GM18508 (cell line): ENCODE data around the gene ALG1L2.
"Not testable (repeated sequence)": the region's sequence is repeated elsewhere in the genome, so short reads cannot be mapped to it uniquely, and the experiment has no call there.

ENCODE experiments used
- ATAC-seq: cut with Tn5 transposase; IDR thresholded peaks from one replicate; pipeline ENCODE4 v1.9.1; 2021; ENCODE audit warnings: moderate number of reproducible peaks; ENCODE audit not compliant: insufficient read depth, unreplicated experiment

Gene ALG1L2

DNA sequence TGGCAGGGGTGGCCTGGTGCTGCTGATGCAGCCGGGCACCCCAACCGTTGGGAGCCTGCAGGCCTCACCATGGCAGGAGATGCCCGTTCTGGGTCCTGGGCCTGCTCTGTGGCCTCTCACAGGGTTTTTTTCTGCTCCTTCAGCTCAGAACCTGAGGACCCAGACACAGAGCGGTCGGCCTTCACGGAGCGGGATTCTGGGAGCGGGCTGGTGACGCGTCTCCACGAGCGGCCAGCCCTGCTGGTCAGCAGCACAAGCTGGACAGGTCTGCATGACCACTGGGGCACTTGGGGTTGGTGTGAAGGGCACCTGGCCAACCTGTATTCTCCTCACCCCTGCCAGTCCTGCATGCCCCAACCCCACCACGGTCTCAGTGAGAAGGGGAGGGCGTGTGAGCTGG is 10.3 kb downstream of the ALG1L2 start:
- ATAC-seq, result no peak

DNA sequence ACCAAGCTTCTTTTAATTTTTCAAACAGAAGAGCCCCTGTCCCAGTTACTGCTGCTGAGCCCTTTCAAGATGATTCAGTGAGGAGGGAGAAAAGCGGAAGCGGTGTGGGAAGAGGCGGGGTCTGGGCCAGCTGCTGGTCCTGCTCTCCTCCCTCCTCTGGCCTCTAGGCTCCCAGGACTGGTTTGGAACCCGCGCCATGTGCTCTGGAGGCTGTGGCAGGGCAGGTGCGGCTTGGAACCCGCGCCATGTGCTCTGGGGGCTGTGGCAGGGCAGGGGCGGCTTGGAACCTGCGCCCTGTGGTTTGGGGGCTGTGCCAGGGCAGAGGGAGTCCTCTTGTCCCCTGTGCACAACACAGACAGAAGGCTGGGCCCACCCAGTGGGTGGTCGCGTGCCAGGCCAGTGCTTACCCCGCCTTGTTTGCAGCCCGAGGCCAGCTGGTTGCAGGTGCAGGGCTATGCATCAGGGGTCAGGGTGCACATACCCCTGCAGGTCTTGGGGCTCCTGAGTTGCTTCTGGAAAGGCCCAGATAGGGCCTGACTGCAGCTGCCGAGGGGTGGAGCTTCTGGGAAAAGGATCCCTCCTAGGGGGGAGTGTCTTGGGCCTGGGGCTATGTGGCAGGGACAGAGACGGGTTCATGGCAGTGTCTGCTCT is 12.2 kb downstream of the ALG1L2 start:
- ATAC-seq, result no peak

DNA sequence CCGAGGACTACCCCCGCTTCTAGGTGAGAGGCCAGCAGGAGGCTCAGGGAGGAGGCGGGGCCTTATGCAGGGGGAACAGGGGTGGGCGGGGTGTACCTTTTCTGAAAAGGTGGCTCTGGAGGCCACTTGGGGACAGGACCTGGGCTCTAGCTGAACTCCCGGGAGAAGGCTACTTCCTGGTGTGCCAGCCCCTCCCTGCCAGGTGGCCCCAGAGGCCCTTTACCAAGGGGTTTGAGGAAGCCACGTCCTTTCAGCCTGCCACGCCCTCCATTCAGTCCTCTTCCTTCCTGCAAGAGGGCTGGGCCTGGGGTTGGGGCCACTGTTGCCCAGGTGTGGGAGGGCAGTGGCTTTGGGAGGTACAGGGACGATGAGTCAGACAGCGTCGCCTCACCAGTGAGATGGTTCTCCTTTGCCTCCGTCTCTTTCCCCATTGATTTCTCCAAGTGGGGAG is 12.9 kb downstream of the ALG1L2 start:
- not testable (repeated sequence) for ATAC-seq

DNA sequence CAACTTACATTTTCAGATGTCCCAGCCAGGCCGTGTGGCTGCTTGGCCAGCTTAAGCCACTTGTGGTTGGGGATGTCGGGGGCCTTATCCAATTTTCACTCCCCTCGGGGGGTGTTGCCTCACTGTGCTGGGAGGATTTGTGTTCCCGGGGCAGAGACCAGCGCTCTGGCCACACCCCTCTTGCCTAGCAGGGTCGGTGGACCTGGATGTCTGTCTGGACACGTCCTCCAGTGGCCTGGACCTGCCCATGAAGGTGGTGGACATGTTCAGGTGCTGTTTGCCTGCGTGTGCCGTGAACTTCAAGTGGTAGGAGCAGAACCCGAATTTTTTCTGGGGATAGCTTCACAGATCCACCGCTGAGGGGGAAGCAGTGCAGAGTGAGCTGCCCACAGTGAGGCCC is 14.2 kb downstream of the ALG1L2 start:
- not testable (repeated sequence) for ATAC-seq

DNA sequence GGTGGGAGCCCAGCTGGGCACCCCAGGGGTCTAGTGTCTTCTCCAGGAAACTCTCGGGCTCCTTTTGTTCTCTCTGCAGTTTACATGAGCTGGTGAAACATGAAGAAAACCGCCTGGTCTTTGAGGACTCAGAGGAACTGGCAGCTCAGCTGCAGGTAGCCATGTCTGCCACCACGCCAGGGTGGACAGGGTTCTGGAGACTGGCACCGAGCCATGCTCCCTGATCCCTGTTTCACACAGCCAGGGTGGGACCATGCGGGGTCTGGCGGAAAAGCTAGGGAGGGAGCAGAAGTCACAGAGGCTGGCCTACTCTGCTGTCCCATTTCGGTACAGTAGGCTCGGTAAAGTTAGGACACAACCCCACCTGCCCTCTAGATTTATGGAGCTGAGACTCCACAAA is 15.5 kb downstream of the ALG1L2 start:
- not testable (repeated sequence) for ATAC-seq

DNA sequence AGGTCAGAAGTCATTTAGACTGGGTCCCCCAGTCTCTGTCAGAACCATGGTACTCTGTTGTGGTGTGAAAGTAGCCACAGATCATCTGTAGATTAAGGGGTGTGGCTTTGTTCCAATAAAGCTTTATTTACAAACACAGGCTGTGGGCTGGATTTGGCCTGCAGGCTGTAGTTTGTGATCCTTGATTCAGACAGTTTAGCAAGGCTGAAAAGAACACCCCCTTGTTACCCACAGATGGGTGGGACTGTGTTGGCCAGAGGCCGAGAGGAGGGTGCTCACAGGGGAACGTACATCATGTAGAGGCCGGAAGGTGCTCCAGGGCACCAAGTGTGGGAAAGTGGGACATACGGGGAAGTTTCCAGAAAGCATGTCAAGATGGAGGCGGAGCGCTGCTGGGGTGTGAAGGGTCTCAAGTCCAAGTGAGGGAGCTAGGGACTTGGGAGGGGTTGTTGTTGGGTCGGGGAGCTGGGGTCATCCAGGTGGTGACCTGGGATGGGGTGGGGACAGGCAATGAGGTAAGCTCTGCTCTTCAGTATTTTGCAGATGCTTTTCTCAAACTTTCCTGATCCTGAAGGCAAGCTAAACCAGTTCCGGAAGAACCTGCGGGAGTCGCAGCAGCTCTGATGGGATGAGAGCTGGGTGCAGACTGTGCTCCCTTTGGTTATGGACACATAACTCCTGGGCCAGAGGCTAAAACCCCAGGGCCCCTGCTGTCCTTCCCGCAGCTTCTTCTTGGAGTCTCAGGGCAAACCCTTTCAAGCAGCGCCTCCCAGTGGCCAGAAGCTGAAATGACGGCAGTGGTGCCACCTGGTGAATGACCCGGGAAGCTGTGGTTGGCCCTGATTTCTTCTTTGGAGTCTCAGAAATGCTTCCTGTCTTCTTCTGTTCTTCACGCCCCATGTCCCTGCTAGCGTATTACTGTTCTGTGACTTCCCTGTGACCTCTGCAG is 16.3 kb downstream of the ALG1L2 start:
- ATAC-seq, result not testable (repeated sequence)

DNA sequence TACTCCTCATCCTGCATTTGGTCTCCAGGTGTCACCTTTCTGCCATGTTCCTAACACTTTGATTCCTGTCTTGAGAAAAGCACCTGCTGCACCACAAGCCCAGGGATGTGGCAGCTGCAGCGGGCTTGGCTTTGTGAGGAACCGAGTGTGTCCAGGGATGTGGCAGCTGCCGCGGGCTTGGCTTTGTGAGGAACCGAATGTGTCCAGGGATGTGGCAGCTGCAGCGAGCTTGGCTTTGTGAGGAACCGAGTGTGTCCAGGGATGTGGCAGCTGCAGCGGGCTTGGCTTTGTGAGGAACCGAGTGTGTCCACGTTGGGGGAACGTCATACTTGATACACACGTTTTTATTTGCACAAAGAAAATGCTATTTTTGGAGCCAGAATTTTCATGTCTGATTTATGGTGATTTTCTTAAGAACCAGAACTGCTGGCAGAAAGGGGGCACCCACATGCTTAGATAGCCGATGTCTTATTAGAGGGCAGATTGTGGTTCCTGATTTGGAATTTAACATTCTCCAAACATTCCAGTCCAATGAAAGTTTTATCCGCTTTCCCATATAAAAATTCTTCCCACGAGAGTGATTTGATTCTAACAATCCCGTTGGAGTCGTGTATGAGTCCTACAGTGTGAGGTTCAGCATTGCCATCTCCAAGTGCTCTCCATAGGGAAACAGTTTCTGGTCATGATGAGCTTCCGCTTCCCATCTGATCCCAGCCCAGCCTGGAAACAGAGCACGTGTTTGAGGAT is 17.2 kb downstream of the ALG1L2 start:
- not testable (repeated sequence) for ATAC-seq

DNA sequence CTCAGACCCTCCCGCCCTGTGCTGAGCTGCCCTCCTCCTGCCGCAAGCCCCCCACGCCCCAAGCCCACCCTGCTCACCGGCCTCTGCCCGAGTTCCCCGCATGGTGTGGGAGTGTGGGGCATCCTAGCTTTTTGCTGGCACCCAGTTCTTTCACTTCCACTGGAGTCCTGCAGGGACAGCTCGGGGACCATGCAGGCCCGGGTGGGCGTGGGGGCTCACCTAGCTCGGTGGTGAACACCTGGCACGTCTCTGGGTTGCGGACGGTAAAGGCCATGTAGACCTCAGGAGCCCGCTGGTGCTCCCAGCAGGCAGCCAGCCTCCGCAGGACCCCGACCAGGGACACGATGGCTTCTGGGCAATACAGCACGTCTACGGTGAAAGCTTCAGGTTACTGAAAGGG is 20.9 kb downstream of the ALG1L2 start:
- not testable (repeated sequence) for ATAC-seq

DNA sequence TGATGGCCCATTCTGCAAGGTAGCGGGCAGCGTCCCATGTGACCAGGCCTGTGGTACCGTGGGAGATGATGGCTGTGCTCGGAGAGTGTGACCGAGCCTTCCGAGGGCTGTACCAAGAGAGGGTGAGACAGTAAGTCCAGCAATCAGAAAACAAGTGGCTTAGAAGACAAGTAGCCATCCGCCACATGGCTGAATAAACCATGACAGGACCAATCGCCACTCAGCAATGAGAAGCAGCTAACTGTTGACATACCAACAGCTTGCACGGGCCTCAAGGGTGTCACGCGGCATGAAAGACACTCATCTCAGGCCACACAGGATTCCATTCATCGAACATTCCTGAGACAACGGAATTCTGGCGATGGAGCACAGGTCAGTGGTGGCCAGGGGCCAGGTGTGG is 22.6 kb downstream of the ALG1L2 start:
- ATAC-seq, result not testable (repeated sequence)

DNA sequence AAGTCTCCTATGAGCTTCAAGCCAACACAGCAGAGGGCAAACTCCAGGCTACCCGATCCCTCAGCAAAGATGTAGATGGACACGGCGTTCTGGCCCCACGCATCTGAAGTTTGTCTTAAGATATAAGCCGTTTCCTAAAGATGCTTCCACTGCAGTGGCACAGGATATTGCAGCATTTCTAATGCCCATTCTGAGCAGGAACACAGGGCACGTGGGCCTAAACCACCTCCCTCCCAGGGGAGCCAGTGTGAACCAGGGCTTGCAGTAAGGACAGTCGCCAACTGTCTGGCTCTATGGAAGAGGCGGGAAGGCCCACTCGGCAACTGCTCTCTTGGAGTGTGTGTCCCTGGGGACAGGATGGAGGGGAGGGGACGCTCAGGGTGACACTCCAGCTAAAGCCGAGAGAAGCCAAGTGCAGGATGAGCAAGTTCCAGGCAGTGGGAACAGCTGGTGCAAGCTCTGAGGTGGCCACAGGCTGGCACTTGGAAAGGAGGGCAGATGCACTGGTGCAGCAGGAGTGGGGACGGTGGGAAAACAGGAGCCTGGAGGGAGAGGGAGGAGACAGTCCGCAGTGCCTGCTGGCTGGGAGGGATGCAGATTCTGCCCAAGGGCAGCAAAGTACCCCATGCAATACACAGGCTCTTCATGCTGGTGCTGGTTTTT is 25.8 kb downstream of the ALG1L2 start:
- not testable (repeated sequence) for ATAC-seq

DNA sequence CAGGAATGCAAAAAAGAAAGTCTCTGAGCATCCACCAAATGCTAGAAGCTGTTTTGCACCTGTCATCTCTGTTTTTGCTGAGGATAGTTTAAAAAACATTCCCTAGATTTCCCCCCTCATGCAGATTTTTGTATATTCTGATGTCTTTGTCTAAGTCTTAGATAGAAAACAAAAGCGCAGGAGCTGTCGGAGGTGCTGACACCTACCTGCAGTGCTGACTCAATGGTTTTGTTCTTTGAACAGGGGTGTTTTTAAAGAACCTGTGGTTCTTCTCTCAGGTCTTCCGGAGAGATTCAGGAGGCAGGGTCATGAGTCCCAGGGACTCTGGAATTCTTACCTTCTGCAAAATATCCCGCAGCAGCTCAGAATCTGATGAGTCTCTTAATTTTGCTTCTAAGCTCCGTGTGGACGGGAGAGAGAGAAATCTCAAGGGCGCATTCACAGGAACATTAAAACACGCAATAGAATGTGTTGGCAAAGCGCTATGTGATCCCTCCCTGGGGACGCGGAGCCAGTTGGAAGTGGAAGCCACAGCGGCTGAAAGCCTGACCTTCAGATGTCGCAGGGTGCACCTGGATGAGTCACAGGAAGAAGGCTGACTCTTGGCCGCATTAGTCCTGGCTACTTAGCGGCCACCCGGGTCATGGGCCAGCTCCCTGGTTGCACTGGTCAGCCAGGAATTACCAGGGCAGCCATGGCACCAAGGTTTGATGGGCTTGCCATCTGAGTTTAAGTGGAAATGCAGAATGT is 27.4 kb downstream of the ALG1L2 start:
- ATAC-seq, result not testable (repeated sequence)

DNA sequence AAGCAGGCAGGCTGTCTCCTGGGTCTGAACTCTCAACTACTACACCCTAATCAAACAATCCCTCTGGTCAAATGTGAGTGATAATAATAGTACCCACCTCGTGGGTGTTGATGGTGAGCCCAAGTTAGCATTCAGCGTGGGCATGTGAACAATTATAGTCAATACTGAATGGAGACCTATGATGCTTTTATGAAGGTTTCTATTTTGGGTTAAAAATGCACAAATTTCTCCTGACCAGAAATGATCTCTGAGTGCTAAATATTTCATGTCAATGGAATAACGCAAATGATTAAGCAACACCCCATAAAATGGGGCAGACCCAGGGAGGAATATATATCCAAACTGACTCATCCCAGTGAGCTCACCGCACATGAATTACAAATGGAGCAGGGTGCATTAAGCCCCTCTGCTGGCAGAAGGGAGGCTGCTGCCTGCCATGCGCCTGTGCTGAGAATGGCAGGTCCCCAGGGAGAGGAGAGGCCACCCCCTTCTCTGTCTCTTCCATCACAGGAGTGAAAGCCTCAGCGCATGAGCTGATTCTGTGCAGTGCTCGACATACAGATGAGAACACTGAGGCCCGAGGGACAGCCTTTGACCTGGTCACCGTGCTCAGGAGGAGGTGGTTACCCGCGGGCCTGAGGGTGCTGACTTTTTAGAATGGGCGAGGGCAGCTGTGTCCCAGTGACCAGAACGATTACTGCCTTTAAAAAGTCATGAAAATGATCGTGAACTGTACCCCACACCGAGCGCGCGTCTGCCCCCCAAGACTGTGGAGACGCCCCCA is 28.9 kb downstream of the ALG1L2 start:
- ATAC-seq, result not testable (repeated sequence)

DNA sequence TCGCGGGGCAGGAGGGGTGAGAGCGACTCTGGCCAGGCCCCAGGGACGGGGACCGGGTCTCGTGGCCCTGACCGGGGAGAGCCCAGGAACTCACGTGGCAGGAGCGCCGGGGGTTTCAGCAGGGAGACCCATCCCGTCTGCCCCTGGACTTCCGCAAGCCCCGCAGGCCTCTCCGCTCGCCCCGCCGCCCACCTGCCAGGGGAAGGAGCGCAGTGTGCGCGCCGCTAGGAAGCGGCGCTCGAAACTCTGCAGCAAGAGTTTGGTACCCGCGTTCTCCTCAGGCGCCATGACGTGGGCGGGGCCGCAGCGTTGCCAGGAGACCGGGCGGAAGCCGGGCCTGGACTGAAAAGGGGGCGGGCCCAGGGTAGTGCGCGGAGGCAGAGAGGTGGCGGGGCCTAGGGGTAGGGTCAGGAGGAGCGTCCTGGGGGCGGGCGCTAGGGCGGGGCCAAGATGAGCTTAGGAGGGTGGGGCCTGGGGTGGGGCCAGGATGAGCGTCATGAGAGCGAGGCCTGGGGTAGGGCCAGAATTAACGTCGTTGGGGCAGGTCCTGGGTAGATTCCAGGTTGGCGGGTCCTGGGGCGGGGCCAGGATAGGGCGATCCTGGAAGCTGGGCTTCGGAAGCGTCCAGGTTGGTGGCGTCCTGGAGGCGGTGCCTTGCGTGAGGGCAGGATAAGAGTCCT is 29.7 kb downstream of the ALG1L2 start:
- ATAC-seq, result peak; percentile 75

DNA sequence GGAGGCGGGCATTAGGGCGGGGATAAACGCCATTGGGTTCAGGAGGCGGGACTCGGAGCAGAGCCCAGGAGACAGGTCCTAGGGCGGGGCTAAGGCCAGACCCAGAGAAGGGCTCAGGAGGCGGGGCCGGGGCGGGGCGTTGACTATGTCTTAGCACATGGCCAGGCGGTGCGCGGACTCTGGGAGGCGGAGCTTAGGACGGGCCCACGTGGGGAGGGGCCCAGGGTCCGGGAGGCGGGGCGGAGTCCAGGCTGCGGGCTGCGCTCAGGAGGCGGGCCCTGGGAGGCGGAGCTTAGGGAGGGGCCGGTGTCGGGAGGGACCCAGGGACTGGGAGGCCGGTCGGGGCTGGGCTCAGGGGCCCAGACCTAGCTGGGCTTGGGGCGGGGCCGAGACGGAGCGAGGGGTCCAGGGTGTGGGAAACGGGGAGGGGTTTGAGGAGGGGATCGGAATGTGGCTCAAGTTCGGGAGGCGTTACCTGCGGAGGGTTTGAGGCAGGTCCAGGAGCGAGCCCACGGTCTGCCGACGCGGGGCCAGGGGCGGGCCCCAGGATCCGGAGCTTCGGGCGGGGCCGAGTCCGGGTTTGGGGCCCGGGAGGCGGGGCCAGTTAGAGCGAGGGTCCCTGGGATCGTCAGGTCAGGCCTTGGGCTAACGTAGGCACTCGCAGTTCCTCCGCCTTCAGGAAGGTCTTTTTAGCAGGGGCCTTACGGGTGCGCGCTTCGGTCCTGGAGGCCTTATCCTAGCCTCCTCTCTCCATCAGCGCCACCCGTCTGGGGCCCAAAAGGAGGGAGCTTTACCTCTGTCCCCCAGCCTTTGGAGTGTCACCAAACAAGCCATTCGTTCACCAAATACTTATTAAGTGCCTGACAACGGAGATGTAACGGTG is 30.5 kb downstream of the ALG1L2 start:
- peak; percentile 52 for ATAC-seq

DNA sequence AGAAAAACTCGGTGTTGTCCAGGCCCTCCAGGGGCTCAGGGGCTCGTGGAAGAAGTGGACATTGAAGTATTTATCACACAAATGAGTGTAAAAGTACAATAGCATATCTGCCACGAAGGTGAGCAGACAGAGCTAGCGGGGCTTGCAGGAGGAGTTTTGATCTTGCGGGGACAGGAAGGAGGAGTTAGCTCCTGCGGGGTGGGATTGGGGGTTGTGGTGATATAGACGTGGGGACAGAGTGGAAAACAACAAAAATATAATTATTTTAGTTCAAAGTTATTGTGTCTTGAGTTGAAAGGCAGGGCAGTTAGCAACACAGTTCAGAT is 31.1 kb downstream of the ALG1L2 start:
- ATAC-seq, result not testable (repeated sequence)

DNA sequence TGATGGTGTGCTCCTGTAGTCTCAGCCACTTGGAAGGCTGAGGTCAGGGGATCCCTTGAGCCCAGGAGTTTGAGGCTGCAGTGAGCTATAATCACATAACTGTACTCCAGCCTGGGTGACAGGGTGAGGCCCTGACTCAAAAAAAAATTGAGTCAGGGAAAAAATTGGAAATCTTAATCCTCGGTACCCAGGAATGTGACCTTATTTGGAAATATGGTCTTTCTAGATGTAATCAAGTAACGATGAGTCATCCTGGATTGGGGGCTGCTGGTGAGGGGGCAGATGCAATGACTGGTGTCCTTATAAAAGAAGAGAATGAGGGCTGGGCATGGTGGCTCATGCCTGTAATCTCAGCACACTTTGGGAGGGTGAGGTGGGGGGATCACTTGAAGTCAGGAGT is 33.8 kb downstream of the ALG1L2 start:
- ATAC-seq, result not testable (repeated sequence)

DNA sequence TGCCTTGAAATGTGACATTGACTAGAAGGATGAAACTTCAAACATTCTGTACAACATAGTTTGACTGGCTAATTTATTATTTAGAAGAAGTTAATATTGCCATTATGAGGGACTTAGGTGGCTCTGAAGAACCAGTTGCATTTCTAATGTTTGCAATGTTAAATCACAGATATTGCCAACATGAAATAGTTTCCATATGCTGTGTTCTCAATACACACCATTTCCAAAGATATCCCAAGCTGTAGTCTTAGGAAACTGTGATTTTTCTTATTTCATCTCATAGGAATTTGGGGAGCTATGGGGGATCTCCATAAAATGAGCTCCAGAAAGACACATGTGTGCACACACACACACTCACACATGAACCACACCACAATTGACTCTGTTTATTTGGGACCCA is 36.3 kb downstream of the ALG1L2 start:
- ATAC-seq, result no peak
